ENCODE data around the gene PBX4.
A peak's percentile ranks its signal among the peaks of the same experiment; 100 is the strongest.

PBX4 gene

DNA sequence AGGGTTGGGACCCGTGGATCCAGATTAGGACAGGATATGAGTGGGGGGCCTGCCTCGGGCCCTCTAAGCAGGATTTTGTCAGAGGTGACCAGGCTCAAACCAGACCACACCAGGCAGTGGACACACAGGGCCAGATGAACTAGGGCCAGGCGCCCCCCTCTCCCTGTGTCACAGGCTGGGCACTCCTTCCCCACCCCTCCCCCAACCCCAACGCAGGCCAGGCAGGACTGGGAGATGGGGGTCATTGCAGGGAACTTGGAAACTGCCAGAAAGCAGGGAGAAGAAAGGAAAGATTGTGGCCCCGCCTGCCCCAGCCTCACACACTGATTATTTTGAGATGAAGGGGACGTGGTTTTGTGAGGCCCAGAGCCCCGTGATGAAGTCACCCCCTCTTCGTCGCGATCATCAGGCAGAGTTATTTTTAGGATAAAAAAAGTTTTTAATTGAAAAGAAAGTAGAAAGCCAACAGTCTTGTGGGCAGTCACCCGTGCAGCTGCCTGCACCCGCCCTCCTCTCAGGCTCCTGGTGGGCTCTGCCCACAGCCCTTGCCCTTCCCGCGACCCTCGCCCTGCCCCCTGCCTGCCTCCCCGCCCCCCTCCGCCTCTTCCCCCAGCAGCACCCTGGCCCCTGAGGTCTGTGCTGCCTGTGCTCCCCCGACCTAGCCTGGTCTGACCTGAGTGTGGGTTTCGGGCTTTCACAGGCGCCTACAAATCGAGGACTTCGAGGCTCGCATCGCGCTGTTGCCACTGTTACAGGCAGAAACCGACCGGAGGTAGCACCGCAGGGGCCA is 91.7 kb downstream of the PBX4 start:
- H3F3A ChIP-seq (ENCODE audit: insufficient read depth): peaks cover 47% of the 10 kb centered on the region
- peak overlapping the region; percentile 72 for H3K4me2 ChIP-seq (ENCODE audit: low read depth, low read length, poor library complexity, severe bottlenecking)
- H3K27me3 ChIP-seq (ENCODE audit: low read length): no peaks in the 10 kb centered on the region
- peak overlapping the region; percentile 4 for H3K4me3 ChIP-seq (ENCODE audit: insufficient read depth, low read length, poor library complexity, severe bottlenecking)
- H3K9me3 ChIP-seq (ENCODE audit: insufficient read depth, low read length): no peaks in the 10 kb centered on the region
- peaks cover 39% of the 10 kb centered on the region for H3K79me2 ChIP-seq (ENCODE audit: insufficient read depth, low read length)
- no peaks in the 10 kb centered on the region for H3K9me2 ChIP-seq (replicated peaks; ENCODE audit: insufficient read depth, low read length)
- no peak overlapping the region for H2AFZ ChIP-seq (ENCODE audit: low read depth, low read length, severe bottlenecking)
- TF ChIP-seq, protein P1, sequence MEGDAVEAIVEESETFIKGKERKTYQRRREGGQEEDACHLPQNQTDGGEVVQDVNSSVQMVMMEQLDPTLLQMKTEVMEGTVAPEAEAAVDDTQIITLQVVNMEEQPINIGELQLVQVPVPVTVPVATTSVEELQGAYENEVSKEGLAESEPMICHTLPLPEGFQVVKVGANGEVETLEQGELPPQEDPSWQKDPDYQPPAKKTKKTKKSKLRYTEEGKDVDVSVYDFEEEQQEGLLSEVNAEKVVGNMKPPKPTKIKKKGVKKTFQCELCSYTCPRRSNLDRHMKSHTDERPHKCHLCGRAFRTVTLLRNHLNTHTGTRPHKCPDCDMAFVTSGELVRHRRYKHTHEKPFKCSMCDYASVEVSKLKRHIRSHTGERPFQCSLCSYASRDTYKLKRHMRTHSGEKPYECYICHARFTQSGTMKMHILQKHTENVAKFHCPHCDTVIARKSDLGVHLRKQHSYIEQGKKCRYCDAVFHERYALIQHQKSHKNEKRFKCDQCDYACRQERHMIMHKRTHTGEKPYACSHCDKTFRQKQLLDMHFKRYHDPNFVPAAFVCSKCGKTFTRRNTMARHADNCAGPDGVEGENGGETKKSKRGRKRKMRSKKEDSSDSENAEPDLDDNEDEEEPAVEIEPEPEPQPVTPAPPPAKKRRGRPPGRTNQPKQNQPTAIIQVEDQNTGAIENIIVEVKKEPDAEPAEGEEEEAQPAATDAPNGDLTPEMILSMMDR (IDR thresholded peaks at IDR 0.05; ENCODE audit: insufficient read depth, low read length, poor library complexity, severe bottlenecking): no peak
- no peak for TF ChIP-seq EZH2phosphoT487 (conservative IDR thresholded peaks at IDR 0.05; ENCODE audit: low read length)
- peak overlapping the region; percentile 54 for H3K9ac ChIP-seq (ENCODE audit: low read length)
- H3K36me3 ChIP-seq (ENCODE audit: low read length): no peaks in the 10 kb centered on the region
- H3K27ac ChIP-seq (ENCODE audit: low read depth, low read length): peak overlapping the region; percentile 93
- no peaks in the 10 kb centered on the region for H4K20me1 ChIP-seq (ENCODE audit: low read depth, low read length)

- H3K27me3 ChIP-seq (ENCODE audit: low read length): no peaks in the 10 kb centered on the region
- H3K27ac ChIP-seq (ENCODE audit: low read depth, low read length): peak overlapping the region; percentile 93
- no peaks in the 10 kb centered on the region for H3K36me3 ChIP-seq (ENCODE audit: low read length)
- no peaks in the 10 kb centered on the region for H3K9me3 ChIP-seq (ENCODE audit: insufficient read depth, low read length)
- H3F3A ChIP-seq (ENCODE audit: insufficient read depth): peaks cover 41% of the 10 kb centered on the region
- H3K9ac ChIP-seq (ENCODE audit: low read length): peak overlapping the region; percentile 54
- peaks cover 49% of the 10 kb centered on the region for H3K79me2 ChIP-seq (ENCODE audit: insufficient read depth, low read length)
- peak overlapping the region; percentile 4 for H3K4me3 ChIP-seq (ENCODE audit: insufficient read depth, low read length, poor library complexity, severe bottlenecking)
- no peak overlapping the region for H2AFZ ChIP-seq (ENCODE audit: low read depth, low read length, severe bottlenecking)
- TF ChIP-seq, protein P1 (IDR thresholded peaks at IDR 0.05; ENCODE audit: insufficient read depth, low read length, poor library complexity, severe bottlenecking): peak; percentile 18
- no peak for TF ChIP-seq EZH2phosphoT487 (conservative IDR thresholded peaks at IDR 0.05; ENCODE audit: low read length)
- H3K9me2 ChIP-seq (replicated peaks; ENCODE audit: insufficient read depth, low read length): no peaks in the 10 kb centered on the region
- no peaks in the 10 kb centered on the region for H4K20me1 ChIP-seq (ENCODE audit: low read depth, low read length)
- peak overlapping the region; percentile 72 for H3K4me2 ChIP-seq (ENCODE audit: low read depth, low read length, poor library complexity, severe bottlenecking)
Measured at GRCh38 chr19:19525611-19526380, 92.7 kb downstream of the PBX4 start.

DNA sequence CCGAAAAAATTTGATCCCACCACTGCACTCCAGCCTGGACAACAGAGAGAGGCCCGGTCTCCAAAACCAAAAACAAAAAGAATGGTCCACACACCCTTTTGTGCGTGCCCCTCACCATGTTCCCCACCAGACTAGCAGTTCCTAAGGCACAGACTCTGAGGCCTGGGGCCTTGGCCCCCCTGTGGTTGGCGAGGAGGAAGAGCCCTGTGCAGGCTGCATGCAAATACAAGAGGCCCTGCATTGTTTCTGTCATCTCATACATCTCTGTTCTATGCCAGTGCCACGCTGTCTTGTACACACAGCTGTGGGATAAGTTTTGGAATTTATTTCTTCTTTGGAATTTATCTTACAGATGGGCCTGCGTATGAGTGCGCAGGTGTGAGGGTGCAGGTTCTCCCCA is 94.4 kb downstream of the PBX4 start:
- H3K9ac ChIP-seq (ENCODE audit: low read length): peak overlapping the region; percentile 54
- H3F3A ChIP-seq (ENCODE audit: insufficient read depth): peaks cover 40% of the 10 kb centered on the region
- TF ChIP-seq, protein P1 (IDR thresholded peaks at IDR 0.05; ENCODE audit: insufficient read depth, low read length, poor library complexity, severe bottlenecking): no peak
- no peak for TF ChIP-seq EZH2phosphoT487 (conservative IDR thresholded peaks at IDR 0.05; ENCODE audit: low read length)
- peak overlapping the region; percentile 19 for H3K4me3 ChIP-seq (ENCODE audit: insufficient read depth, low read length, poor library complexity, severe bottlenecking)
- H3K9me2 ChIP-seq (replicated peaks; ENCODE audit: insufficient read depth, low read length): no peaks in the 10 kb centered on the region
- H2AFZ ChIP-seq (ENCODE audit: low read depth, low read length, severe bottlenecking): no peak overlapping the region
- peaks cover 66% of the 10 kb centered on the region for H3K79me2 ChIP-seq (ENCODE audit: insufficient read depth, low read length)
- peak overlapping the region; percentile 93 for H3K27ac ChIP-seq (ENCODE audit: low read depth, low read length)
- H3K36me3 ChIP-seq (ENCODE audit: low read length): 0 out of 2 replicates have a peak, but pooled peaks cover 7% of the 10 kb centered on the region
- no peaks in the 10 kb centered on the region for H4K20me1 ChIP-seq (ENCODE audit: low read depth, low read length)
- H3K27me3 ChIP-seq (ENCODE audit: low read length): no peaks in the 10 kb centered on the region
- H3K4me2 ChIP-seq (ENCODE audit: low read depth, low read length, poor library complexity, severe bottlenecking): peak overlapping the region; percentile 72
- no peaks in the 10 kb centered on the region for H3K9me3 ChIP-seq (ENCODE audit: insufficient read depth, low read length)
